NCI-H1694 treated with DMSO at 0.1 percent for 48 hours (cell line): ENCODE measurements around the gene APOL2.
A peak's percentile ranks its signal among the peaks of the same experiment; 100 is the strongest.
"Not testable (repeated sequence)": the region's sequence is repeated elsewhere in the genome, so short reads cannot be mapped to it uniquely, and the experiment has no call there.

Experiments
- DNase-seq: peaks from one replicate; lab custom pipeline; 2025; lab: John Stamatoyannopoulos, UW

The APOL2 gene

DNA sequence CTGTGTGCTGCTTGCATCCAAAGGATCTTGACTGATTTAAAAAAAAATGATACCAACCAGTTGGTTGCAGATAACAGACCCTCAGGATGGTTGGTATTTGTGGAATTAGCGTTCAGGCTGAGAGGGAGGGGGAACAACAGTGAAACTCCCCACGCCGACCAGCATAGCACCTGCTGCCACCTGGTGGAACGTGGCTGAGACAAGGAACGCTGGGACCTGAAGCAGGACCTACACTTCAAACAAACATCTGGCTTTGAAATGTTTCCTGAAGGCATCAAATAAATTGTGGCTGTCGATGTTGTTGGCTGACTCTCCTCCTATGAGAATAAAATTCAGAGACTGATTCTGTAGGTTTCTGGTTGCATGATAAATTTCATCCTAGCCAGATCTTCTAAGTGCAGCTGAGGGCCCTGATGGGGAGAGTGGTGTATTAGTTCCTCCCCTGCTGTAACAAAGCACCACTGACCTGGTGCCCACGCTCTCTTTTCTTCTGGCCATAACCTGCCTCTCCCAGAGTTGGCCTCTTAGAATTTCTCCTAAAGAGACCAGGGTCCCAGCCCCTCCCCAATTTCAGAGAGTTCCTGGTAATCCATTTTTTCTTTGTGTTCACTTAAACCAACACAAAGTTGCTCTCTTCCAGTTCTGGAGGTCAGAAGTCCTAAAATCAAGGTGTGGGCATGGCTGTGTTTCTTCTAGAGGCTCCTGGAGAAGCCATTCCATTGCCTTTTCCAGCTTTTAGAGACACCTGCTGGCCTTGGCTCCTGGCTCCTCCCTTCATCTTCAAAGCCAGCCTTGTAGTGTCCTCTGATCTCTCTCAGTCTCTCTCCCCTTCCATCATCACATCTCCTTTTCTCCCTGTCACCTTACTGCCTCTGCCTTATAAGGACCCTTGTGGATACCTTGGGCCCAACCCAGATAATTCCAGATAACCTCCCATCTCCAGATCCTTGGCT lies 17.3 kb downstream of the APOL2 start:
- DNase-seq, result peak; percentile 12

DNA sequence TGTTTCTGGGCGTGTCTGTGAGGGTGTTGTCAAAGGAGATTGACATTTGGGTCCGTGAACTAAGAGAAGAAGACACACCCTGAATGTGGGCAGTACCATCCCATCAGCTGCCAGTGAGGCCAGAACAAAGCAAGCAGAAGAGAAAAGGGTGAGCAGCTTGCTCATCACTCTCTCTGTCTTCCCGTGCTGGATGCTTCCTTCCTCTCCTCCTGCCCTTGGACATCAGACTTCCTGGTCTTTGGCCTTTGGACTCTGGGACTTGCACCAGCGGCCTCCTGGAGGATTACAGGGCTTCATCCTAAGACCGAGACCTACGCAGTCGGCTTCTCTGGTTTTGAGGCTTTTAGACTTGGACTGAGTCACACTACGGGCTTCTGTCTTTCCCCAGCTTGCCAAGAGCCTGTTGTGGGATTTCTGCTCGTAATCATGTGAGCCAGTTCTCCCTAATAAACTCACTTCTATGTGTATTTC lies 18.8 kb downstream of the APOL2 start:
- peak; percentile 30 for DNase-seq

DNA sequence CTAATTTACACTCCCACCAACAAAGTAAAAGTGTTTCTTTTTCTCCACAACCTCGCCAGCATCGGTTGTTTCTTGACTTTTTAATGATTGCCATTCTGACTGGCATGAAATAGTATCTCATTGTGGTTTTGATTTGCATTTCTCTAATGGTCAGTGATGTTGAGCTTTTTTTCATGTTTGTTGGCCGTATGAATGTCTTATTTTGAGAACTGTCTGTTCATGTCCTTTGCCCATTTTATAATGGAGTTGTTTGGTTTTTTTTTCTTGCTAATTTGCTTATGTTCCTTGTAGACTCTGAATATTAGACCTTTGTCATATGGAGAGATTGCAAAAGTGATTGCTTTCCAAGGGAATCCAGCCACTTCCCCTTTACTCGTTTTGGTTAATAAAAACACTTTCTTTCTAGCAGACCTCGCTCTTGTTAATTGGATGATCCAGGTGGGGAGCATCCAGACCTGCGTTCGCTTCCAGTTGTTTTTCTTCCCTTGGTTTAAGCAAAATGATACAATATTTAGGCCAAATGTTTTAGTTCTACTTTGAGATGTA lies 20.6 kb downstream of the APOL2 start:
- no peak for DNase-seq

DNA sequence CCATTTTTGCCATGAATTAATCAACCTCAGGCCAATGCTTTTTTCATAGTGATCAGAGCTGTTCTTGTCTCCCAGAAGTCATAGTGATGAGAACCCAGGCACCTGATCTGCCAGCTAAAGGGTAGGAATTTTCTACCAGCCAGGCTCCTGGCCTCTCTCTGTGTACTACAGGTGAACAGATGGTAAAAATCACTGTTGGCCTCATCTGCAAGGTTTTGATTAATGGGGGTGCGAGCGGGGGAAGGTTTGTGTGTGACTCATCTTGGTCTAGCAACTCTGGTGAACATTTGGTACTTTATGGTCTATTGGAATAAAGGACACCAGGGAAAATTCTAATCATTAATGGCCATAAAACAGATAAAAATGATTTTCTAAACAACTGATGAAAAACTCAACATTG lies 23.3 kb downstream of the APOL2 start:
- DNase-seq, result peak; percentile 14

DNA sequence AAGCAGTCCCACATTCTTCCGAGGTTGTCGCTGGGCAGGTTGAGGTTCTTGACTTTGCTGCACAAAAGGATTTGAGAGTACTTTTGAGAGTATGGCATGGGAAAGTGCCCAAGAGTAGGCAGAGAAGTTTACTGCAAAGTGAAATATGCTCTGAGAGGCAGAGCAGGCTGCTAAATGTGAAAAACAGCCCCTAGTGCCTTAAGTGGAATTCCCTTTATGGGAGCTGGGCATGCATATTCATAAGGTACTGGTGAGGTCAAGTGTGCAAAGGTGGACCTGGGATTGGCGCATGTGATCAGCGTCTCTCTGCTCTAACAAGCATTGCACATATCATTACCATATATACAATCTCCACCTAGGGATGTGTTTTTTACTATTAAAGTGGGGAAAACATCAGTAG lies 25.7 kb downstream of the APOL2 start:
- DNase-seq, result no peak

DNA sequence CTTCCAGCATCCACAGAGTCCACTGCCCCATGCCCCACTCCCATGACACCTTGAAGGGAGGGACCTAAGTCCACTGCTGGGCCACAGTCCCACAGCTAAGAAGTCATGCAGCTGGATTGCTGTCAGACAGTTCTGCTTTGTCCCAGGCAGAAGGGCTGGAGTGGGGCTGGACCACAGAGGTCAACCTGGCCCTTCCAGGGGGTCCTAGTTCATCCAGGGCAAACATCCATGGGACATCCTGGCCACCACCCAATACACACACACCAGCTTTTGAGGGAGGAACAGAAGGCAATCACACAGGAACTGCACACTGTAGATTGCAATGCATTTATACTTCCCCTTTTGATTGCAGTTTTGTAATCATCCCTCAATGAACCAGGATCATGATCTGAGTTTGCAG lies 26.4 kb downstream of the APOL2 start:
- no peak for DNase-seq

DNA sequence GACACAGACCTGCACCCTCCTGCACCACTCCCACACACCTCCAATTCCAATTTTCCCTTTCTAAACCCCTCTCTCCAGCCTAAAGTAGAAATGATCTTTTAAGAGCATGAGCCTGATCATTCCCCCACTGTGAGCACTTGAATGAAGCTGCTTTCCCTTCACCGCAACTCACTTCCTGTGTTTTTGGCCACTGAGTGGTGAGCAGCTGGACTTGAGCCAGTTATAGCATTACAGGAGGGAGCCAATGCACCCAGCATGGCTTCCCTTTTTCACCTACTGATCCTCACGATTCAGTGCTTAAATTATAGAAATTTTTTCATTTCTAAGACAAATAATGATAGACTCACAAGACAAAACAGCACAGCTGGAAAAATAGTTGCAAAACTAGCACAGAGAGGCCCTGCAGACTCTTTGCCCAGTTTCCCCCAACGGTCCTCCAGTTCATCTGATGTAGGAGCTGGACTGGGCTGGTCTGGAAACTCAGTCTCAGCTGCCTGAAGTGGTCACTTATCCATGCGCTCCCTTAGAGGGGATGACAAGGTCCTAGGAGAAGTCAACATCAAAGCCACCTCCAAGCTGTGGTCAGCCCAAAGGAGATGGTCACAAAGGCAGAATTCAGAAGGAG lies 28.0 kb downstream of the APOL2 start:
- no peak for DNase-seq

DNA sequence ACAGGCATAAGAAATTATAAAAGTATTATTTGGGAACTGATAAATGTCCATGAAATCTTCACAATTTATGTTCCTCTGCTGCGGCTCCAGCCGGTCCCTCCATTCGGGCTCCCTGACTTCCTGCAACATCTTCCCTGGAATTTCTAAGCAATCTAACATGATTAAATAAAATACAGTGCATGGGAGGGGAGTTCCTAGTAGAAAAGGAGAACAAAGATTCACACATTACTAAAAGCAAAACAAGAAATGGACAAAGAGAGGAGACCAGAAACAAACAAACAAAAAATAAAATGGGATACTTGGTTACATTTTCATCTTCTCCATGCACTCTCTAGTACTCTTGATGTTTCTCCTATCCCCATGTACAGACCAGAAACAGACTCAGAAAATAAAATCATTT lies 29.1 kb downstream of the APOL2 start:
- no peak for DNase-seq

DNA sequence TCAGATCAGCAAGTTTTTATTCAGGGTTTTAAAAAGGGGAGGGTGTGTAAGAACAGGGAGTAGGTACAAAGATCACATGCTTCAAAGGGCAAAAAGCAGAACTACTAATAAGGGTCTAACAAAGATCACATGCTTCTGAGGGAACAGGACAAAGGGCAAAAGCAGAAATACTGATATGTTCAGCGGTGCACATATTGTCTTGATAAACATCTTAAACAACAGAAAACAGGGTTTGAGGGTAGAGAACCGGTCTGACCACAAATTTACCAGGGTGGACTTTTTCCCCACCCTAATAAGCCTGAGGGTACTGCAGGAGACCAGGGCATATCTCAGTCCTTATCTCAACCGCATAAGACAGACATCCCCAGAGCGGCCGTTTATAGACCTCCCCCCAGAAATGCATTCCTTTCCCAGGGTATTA lies 29.8 kb downstream of the APOL2 start:
- not testable (repeated sequence) for DNase-seq

DNA sequence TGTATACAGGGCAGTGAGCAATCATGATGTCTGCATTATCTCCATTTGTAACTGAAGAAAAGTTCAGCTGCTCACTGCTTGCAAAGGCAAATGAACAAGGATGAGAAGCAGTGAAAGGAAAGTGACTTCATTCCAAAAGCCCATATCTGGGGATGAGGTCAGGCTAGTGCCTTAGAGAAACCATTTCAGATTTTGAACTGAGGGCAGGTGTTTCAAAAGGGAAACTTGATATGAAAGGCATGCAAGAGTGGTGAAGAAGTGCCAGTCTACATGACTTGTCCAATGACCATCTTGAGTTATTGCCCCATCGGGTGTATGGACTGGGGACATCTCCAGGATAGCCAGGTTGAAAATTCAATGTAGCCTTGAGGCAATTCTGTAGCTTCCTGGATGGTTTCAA lies 30.4 kb downstream of the APOL2 start:
- no peak for DNase-seq

DNA sequence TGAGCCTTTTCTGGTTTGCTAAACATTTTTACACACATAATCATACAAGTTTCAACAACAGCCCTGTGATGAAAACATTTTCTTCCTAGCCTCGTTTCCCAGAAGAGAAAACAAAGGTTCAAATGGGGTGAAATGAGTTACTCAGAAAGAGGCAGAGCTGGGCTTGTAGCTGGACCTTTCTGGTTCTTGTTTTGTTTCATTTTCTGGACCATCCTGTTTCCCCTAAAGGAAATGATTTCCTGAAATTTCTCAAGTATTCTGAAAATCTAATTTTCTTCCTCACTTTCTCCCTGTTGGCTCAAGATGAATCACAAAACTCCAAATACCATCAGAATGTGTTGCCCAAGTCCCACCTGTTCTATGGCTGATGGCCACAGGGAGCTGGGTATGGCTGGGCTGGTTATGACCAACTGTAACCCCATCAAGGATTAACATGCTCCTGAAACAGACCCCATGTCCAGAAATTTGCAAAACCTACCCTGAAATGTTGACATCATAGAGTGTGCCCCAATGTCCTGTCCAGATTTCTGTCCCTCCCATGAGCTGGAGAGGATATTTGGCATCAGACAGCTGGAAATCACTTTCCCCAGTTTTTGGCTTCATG lies 31.1 kb downstream of the APOL2 start:
- no peak for DNase-seq

DNA sequence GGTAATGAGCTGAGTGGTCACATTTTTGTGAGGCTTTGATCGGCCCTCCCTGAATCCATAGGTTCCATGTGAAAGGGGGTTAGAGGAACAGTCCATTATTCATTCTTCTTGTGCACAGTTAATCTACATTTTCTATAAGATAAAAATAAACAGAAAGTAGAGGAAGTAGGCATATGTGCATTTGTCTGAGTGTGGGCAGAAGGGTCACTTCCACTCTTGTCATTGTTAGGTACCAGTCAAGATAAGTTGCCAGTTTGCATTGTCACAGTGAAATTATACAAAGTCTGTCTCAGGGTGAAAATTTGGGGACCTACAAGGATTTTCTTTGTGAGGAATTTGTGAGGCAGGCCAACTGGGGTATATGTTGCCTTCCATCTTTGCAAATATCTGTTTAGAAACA lies 33.1 kb downstream of the APOL2 start:
- DNase-seq, result no peak

DNA sequence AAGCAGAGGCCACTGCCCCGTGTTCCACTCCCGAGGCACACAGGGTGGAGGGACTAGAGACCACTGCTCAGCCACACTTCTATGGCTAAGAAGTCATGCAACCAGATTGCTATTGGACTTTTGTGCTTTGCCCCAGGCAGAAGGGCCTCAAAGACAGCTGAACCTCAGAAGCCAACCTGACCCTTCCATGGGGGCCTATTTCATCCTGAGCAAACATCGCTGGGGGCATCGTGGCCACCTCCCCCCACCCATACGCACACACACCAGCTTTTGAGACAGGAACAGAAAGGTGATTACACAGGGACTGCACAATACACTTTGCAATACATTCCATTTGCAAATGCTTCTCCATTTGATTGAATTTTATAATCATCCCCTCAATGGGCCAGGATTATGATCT lies 33.8 kb downstream of the APOL2 start:
- DNase-seq, result not testable (repeated sequence)

DNA sequence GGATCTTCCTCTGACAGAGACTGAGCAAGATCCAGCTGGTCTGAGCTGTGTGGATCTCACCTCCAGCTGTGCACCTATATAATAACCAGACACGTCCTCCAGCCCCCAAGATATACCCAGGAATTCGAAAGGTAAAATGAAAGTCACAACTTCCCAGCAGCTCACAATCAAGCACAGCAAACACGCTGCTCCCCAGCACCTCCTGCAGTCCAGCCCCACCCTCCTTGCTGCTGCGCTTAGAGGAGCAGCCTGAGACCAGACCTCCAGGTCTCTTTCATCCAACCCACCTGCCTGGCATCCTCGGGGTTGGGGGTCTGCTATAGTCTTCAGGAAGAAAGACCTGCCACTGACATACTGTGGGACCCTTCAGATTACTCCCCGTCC lies 34.7 kb downstream of the APOL2 start:
- DNase-seq, result no peak

DNA sequence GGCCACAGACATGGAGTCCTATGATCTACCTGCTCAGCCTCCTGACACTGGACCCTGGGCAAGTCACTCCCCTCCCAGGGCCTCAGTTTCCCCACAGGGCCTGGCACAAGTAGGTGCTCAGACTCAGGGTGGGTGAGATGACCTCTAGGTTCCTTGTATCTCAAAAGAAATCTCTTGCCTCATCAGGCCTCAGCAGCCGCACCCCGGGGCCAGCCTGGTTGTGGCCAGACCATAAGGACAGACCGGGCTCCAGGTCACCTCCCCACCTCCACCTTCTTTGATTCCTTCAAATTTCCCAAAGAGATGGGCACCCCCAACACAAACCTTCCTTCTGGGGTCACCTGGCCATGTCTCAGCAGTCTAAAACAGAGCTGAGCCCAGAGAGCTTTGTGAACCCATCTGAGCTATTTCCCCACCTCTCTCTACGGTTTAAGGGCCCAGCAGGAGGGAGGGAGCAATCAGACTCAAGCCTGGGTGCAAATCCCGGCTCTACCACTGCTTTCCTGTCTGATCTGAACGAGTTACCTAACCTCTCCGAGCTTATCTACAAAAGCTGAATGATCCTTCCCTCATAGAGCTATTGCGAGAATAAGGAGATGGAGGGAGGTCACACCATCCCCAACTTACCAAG lies 35.2 kb downstream of the APOL2 start:
- DNase-seq, result no peak

DNA sequence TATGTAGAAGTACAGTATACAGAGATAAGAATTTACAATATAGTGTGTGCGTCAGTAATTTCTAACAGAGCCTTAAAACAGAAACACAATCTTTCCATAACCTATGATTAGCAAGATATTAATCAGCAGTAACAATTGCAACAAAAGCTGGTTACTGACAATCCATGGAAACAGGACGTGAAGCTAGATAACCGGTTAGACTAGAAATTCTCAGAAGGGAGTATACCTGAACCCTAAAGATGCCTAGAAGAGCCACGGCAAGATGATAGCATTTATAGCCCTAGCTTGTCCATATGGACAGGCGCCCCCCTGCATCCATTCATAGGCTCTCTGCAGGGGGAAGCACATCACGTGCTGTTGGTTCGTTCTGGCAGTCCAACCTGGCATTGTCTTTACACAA lies 35.9 kb downstream of the APOL2 start:
- not testable (repeated sequence) for DNase-seq

DNA sequence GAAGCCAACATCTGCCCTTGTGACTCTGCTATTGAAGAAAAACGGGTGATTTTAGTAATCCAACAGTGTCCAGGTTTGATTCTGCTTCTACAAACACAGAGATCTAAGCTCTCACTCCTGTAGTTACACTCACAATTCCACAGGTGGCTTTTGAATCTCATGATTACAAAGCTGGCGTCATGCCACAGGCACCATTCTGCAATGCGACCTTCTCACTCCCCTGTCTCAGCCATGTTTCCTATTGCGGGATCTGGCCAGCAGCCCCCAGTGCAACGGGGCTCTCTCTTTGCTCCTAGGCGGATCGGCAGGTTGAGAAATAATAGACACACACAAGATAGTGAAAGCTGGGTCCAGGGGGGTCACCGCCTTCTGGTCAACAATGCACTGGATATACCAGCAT lies 36.4 kb downstream of the APOL2 start:
- not testable (repeated sequence) for DNase-seq

DNA sequence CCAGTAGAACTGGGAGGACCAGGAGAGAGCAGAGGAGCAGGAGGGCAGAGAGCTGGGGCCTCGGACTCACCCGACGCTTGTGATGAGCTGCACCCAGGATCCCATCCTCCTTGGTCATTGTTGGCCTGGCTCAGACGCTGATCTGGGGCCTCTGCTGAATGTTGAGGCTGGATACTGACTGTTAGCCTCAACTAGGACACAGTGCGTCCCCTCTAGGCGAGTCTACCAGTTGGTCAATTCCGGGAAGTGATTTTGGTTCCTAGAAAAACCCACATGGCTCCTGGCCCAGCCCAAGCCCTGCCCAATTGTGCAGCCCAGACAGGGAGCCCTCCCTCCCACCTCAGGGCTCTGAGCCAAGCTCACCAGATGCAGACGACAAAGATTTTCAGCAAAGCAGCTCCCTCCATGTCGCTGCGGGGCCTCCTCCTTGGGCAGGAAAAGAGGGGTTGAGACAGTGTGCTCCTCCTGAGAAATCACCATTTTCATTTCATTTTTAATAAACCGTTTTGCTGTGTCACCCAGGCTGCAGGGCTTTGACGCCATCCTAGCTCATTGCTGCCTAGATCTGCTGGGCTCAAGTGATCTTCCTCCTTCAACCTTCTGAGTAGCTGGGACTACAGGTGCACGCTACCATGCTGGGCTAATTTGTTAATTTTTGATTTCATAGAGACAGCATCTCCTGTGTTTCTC lies 37.6 kb downstream of the APOL2 start, which contains the start of gene APOL4:
TSS of gene APOL4 (minus strand) at position 180 of the 690 bp plus-strand sequence. CDS start at position 105, 75 bp downstream.
- DNase-seq, result peak; percentile 42

DNA sequence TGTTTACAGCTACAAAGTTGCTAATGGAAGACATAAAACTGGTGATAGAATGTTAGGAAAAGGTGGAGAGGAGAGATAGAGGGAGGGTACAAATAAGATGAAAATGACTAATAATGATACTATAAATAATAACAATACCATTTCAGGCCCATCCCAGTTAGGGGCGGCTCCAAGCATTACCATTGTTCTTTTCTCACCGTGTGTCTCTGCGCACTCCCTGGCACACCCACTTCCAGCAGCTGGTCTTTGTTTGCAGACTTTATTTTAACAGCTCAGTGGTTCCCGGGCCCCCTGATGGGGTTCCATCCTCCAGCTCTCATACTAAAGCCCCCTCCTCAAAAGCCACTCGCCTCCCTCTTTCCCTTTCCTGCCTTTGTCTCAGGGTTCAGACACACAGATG lies 38.3 kb downstream of the APOL2 start:
- not testable (repeated sequence) for DNase-seq

DNA sequence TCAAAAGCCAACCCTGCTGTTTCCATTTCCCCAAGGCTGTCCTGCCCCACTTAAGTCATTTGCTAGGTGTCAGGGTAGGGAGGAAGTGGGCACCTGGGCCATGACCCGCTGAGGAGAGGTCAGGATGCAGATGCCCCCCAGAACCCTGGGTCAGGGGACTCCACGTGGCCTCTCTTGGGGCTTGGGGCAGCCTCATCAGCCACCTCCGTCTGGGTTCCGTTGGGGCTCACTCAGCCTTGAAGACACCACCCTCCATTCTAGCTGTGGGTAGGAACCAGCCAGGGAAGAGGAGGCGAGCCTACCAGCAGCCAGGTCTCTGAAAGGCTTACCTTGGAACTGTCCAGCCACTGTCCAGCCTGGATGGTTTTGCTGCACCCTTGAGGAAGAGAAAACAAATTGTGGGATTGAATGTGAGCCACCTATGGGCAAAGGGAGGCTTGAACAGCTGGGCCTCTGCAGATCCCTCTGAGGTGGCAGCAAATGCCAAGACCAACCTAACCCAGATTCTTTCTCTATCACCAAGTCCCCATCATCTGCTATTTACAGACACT lies 40.3 kb downstream of the APOL2 start:
- DNase-seq, result no peak

DNA sequence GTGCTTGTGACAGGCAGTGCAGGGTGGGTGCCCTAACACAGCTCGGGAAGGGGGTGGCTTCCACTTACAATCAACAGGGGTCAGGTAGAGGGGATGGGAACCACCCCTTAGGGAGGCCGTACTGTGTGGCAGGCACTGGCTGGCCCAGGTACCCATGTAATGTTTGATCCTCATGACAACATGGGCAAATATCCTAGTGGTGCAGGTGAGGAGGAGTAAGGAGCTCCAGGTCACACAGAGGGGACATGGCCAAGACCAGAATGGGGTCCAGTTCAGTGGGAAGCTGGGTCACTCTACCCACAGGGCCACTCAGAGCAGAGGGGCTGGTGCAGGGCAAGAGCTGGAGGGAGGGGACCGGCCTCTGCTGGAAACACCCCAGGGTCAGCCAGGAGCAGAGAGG lies 40.8 kb downstream of the APOL2 start:
- no peak for DNase-seq
